Measurements from ENCODE around the gene ATP11B.
"Not testable (repeated sequence)": the region's sequence is repeated elsewhere in the genome, so short reads cannot be mapped to it uniquely, and the experiment has no call there.

The ATP11B gene

DNA sequence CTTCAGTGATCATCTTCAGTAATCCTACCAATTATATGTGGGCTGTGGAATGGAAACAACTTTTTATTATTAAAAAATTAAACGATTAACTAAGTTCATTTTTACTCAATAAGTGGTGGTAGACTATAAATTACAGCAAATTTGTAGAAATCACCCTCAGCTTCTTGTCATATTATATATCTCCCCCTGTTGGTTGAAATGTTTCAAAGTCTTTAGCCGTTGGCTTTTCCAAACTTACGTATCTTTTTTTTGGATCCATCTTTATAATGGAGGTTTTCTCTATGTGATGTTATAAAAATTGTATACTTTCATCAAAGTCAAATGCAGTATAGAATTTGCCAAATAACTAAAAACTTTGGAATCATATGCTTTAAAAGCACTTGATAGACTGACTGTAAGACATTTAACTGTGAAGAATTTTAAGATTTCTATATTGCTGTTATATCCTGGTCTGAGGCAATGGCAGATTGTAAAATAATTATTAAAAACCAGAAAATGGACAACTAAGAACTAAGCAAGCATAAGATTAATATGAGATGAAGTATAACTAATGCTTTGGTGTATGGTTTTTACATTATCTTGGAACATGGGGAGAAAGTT, 44.7 kb downstream of the ATP11B start:
- peak; percentile 18 for DNase-seq (ENCODE audit: low spot score)

DNA sequence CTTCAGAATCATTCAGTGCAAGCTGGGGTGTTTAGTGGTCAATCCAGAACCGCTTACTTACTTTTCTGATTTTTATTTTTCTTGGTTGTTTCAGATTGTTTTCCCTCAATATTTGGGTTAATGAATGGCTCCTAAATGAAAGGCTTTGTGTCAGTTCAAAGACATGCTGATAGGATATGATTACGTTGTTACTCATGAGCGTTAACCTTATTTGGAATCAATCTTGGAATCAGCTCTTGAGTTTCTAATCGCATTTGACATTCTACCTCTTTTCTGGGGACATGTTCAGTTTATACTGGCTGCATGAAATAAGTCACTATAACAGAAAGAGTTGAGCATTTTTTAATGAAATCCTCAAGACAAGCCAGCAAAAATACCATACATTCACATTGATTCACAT, 50.2 kb downstream of the ATP11B start:
- no peak for DNase-seq (ENCODE audit: low spot score)

DNA sequence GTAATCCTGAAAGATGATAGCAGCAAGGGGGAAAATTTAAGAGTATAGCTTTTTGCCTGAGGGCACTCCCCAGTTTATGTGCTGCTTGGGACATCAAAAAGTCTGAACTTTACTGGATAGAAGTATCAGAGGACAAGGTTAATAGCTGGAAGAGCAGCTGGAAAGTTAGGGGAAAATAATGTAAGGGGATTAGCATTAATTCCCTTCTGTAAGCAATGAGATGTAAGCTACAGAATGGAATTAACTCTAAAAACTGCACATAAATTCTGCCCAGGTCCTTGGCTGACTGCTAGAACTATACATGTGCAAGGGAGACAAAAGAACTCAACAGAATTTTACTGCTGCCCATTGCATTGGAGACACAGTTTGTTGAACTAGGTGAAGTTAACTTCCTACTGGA, 55.6 kb downstream of the ATP11B start:
- DNase-seq (ENCODE audit: low spot score), result no peak

DNA sequence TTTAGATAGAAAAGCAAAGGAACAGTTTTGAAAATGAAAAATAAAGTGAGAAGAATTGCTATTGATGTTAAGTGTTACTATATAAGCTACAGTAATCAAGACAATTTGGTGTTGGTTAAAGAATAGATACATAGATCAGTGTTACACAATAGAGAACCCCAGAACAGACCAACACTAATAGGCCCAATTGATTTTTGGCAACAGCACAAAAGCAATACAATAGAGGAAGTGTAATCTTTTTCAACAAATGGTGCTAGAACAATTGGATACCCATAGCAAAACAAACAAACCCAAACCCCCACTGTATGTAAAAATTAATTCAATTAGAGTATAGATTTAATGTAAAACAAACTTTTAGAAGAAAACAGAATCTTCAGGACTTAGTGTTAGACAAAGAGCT, 61.8 kb downstream of the ATP11B start:
- DNase-seq (ENCODE audit: low spot score), result peak; percentile 74

DNA sequence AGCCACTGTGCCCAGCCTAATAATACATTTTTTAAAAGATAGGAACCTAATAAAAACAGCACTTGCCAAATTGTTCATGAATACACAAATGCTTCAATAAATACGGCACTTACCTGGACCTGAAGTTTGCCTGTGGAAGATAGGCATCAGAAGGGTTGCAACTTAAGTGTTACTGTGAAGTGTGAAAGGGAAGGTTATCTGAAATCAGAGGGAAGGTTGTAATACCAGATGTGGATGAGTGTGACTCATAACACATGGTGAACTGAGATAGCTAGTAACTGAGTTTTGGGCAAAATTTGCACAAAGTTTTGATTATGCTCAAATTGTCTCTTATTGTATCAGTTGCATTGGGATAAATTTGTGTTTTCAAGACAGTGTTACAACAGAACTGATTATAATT, 68.0 kb downstream of the ATP11B start:
- no peak for DNase-seq (ENCODE audit: low spot score)

DNA sequence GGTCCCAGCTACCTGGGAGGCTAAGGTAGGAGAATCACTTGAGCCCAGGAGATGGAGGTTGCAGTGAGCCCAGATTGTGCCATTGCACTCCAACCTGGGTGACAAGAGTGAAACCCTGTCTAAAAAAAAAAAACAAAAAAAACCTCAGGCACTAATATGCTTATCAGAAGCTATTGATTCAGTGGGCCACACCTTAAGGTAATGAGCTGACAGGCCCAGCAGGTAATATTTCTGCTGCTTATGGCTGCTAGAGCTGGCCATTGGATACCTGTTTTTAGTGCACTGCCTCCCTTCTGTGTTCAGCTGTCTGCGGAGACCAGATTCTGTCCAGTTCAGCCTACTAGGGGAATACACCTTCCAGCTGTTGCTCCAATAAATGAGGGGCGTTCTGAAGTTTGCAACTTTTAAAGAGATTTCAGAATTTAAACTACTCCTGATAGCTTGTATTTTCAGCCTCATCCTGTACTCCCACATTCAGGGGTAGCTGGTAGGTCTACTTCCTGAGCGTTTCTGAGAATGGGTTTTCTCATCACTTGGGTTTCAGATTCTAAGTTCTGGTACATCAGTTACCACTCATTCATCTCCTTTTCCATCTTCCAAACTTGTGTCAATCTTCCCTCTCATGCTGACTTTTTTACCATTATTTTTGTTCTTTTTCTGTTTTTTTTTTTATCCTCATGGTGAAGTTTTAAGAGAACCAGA, 69.0 kb downstream of the ATP11B start:
- DNase-seq (ENCODE audit: low spot score), result no peak

DNA sequence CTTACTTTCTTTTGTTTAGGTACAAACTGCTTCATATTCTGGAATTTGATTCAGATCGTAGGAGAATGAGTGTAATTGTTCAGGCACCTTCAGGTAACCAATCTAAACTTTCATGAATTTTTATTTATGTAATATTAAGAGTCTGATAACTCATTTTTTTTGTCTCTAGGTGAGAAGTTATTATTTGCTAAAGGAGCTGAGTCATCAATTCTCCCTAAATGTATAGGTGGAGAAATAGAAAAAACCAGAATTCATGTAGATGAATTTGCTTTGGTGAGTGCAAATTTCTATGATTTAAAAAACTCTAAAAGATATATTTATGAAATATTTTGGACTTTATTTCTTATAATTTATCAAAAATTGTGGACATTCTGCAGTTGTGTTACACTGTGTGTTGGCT, 75.8 kb downstream of the ATP11B start:
- no peak for DNase-seq (ENCODE audit: low spot score)

DNA sequence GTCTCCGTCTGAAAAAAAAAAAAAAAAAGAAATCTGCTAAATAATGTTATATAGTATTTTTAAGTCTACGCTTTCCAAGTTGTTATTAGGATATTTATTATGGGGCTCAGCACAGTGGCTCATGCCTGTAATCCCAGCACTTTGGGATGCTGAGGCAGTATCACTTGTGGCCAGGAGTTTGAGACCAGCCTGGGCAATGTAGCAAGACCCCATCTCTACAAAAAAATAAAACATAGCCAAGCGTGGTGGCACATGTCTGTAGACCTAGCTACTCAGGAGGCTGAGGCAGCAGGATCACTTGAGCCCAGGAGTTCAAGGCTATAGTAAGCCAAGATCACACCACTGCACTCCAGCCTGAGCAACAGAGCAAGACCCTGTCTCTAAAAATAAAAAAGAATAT, 77.6 kb downstream of the ATP11B start:
- DNase-seq (ENCODE audit: low spot score), result not testable (repeated sequence)

DNA sequence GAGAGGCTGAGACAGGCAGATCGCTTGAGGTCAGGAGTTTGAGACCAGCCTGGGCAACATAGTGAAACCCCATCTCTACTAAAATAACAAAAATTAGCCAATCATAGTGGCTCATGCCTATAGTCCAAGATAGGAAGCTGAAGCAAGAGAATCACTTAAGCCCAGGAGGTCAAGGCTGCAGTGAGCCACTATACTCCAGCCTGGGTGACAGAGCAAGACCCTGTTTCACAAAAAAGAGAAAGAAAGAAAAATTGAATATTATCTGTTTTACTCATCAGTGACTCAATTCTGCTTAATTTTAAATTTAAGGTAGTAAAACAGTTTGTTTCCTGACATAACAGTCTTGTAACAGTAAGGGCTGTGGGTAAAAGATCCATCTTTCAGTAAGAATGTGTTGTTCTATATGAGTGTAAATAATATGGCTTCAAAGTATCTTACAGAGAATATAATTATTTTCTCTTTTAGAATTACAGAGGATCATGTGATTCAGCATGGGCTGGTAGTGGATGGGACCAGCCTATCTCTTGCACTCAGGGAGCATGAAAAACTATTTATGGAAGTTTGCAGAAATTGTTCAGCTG, 85.8 kb downstream of the ATP11B start:
- DNase-seq (ENCODE audit: low spot score), result no peak

DNA sequence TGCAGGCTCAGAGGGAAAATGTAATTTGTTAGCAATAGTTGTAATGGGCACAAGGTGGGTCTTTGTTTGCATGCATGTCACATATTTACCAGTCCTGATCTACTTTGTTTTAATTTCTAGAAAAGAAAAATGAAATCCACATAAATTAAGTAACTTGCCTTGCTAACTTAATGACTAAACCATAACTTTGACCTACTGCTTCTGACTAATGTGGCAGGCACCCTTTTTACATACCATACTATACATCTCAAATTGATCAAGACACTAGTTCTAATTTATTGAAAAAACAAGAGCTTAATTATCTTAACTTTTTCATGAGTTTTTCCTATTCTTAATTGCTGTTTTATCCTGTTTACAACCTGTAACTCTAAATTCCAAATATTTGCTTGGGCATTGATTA, 93.2 kb downstream of the ATP11B start:
- no peak for DNase-seq (ENCODE audit: low spot score)

DNA sequence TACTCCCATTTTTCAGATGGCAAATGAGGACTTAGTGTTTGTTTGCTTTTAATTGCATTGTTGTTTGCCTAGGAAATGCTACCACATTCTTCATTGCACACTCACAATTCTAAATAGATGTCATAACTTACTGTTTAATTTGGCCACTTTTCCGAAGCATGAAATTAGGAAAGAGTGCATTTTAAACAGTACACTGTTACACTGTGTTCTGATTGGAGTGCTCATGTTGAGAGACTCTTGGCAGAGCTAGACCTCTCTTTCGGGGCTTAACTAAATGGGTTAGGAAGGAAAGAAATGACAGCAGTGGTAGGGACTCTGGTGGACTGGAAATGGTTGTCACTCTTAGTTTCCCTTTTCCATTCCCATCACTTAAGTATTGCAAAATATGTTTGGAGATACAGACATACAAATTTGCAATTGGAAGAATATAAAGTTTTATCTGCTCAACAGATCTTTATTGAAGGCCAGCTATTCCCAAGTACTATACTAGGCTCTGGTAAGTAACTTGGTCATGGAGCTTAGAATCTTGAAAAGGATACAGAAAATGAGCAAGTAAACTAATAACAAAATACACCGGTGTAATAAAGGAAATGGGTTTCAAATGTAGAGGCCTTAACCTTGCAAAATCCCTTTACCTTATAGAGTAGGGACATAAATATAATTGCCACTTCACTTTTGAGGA, 96.8 kb downstream of the ATP11B start:
- no peak for DNase-seq (ENCODE audit: low spot score)

DNA sequence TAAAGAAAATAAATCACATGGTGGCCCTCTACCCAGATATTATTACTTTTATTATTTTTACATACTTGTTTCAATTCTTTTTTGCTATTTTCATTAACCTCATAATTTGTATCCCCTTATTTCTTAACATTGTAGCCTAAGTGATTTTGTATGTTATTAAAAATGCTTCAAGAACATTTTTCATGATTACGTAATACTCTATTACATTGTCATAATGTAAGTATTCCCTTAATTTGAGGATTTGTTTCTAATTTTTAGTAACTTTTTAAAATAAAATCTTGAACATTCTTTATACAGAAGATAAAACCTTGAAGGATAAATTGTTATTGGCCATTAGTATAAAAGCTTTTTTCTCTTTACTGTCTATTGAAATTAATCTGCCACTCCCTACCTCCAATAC, 98.1 kb downstream of the ATP11B start:
- DNase-seq (ENCODE audit: low spot score), result no peak

DNA sequence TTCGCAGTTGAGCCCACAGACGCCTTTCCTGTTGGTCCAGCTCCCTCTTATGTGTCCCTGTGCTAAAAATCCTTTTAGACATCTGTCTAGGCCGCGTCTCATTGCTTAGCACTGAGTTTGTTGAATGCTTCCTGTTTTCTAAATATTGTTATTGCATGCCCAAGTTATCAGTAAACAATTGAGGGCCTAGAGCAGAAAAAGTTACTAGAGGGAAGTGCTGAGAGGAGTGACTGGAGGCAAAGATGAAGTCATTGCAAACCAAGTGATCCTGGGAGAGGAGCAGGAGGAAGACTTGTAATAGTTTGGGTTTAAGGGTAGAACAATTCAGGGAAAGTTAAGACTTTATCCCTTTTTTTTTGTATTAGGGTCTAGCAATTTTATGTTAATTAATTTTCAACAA, 98.9 kb downstream of the ATP11B start:
- no peak for DNase-seq (ENCODE audit: low spot score)

DNA sequence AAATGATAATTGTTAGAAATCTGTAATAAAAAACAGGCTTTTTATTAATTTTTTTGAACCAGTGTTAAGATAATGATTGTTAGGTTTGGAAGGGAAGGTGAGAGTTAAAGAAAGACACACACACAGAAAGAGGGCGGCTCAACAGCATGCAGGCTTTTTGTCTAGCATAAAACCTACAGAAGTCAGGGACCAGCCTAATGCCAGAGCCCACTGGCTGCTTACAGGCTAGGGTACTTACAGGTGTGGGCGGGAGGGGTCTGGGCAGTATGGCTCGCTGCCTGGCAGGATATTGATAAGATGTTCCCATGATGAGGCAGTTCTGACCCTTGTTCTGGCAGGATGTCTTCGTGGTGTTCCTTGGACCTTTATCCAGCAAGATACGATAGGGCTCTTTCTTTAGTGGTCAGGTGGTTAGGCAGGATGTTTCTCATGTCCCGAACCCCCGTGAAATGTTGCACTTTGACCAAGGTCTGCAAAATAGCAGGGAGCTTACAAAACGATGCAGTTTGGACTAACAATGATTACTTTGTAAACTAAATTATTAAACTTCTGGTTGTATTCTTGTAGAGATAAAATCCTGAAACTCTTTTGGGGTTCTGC, 102.3 kb downstream of the ATP11B start:
- no peak for DNase-seq (ENCODE audit: low spot score)

DNA sequence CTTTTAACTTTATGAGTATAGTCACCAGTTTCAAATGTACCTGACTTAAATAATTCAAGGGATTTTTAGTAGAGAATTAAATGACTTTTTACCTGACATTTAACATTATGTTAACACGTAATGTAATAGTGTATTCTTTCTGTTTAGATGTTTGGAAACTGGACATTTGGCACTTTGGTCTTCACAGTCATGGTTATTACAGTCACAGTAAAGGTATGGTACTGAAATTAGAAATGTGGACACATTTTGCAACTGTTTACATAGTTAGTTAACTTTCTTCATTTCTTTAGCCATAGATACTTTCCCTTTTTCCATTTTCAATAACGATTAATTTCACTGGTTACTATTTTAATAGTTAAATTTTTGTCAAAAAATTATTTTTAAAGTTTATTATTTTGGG, 103.2 kb downstream of the ATP11B start:
- no peak for DNase-seq (ENCODE audit: low spot score)

DNA sequence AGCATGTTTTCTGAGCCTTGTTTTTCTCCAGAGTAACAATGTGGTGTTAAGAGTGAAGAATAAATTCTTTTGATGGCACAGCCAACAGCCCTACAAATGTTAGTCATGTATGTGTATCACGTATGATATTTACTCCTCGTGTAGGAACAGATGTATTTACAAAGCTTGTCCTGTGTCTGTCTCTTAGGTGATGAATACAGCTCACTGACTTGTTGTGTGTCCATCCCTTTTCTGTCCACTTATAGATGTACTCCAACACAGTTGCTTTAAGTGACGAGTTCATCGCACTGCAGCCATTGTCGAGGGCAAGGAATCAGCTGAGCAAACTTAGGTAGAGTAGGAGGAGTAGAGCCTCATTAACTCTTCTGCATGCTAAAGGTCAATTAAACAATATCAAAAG, 108.9 kb downstream of the ATP11B start:
- peak; percentile 79 for DNase-seq (ENCODE audit: low spot score)

DNA sequence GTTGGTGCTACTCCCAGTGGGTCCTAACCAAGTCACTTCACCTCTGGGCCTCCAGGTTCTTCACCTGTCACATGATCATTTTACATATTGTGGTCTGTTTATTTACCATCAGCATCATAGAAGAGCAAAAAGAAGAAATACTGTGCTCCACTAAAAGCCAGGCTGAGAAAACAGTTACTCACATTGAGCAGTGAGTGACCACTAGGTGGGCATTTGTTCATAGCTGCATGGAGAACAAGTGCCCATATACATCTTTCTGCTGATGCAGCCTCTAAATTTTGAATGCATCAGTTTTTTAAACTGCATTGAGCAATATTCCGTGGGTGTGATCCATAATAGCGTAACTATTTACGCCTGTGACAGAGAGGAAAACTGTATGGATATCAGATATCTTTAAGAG, 110.9 kb downstream of the ATP11B start:
- DNase-seq (ENCODE audit: low spot score), result no peak

DNA sequence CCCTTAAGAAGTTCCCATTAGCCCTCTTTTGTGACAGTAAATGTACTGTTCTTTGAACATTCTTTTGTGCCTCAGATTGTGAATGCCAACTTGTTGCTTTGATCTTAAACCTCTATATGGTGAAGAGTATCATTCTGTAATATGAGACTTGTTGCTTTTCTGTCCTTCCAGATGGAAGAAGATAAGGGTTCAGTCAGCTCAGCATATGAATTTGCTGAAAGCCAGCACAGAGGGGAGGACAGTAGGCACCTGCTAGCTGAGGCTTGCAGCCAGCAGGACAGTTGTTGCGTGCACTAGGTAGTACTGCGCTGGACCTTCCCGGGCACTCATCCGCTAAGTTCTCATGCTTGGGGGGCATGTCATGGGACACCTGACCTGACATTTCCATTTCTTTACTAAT, 112.3 kb downstream of the ATP11B start:
- DNase-seq (ENCODE audit: low spot score), result no peak

DNA sequence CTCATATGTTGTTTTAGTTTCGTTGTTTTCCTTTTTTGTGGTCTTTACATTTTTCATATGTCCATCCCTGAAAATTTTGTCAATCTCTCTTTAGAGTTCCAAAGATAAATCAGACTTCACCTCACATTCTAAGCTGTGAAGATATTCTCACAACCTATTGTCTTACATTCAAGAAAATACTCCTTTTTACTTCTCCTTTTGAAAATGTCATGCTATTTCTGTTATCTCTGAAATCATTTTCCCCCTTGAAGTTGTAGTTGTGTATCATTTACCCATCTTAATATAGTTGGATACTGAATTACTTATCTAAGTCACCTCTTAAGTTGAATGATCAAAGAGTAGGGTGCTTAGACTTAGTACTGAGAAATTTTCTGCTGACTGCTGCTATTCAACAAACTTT, 112.7 kb downstream of the ATP11B start:
- DNase-seq (ENCODE audit: low spot score), result no peak

DNA sequence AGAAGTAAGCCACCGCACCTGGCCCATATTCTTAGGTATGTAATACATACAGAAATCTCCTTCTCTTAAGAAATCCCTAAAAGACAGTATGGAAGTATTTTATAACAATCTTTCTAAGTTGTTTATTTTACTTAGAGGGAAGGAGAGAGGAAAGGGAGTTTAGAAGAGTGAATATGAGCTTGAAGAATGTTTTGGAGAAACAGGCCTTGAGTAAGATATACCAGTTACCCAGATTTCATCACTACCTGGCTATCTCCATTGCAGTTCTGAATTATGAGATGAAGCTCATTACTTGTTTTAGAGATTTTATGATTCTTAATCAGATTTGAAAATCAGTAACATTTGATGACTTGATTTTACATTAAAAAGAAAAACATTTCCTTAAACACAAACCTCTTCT, 115.2 kb downstream of the ATP11B start:
- DNase-seq (ENCODE audit: low spot score), result no peak

DNA sequence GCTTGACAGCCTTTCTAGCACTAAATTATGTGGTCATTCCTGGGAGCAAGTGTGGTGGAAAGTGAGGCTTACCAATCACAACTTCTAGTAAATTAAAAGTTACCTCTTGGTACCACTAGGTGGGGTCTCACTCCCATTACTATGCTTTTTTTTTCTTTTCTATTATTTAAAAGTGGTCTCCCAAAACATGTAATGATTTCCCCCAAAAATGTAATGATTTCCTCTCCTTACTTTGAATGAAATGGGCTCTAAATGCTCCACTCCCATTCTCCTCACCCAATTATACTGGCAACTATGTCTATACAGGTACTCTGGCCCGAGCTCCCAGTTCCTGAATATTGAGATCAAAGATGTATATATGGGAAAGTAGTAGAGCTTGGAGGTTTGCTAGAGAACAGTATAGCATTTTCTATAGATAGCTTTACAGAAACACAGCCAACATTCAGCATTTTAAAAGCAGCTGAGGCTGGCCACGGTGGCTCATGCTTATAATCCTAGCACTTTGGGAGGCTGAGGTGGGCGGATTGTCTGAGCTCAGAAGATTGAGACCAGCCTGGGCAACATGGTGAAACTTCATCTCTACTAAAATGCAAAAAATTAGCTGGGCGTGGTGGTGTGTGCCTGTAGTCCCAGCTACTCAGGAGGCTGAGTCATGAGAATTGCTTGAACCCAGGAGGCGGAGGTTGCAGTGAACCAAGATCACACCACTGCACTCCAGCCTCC, 116.2 kb downstream of the ATP11B start:
- DNase-seq (ENCODE audit: low spot score), result no peak
